Muscle of leg (tissue), 11 donors: ENCODE measurements around the gene HCCS. TPM values are rescaled to one million over a fixed set of nuclear protein-coding genes. Genes with fewer than 3 reads are reported as not detected.

Experiments used
- DNase-seq: peaks from one replicate; pipeline ENCODE4 v3.0.0; 2013
- H3K27ac ChIP-seq: one replicate; pipeline ENCODE4 v1.5.1; 2013; ENCODE audit warnings: mild to moderate bottlenecking, low read length, control low read depth
- H3K27me3 ChIP-seq: one replicate; pipeline ENCODE4 v1.6.1; 2013; ENCODE audit warnings: low read length; ENCODE audit not compliant: control insufficient read depth, insufficient read depth
- H3K36me3 ChIP-seq: one replicate; pipeline ENCODE4 v1.6.1; 2013; ENCODE audit warnings: low read length; ENCODE audit not compliant: control insufficient read depth, insufficient read depth
- H3K4me1 ChIP-seq: one replicate; pipeline ENCODE4 v1.6.1; 2013; ENCODE audit warnings: low read length; ENCODE audit not compliant: control insufficient read depth, insufficient read depth
- H3K4me3 ChIP-seq: one replicate; pipeline ENCODE4 v1.5.1; 2013; ENCODE audit warnings: low read length, control low read depth
- H3K9me3 ChIP-seq: replicated peaks from 2 replicates; pipeline ENCODE4 v1.6.1; 2013; ENCODE audit warnings: low read depth, low read length; ENCODE audit not compliant: control insufficient read depth
- WGBS: methylation state at CpG from one replicate; pipeline ENCODE4 v1.1.5; 2013; ENCODE audit warnings: missing lambda C conversion rate; ENCODE audit not compliant: insufficient coverage; 5-methylcytosine and 5-hydroxymethylcytosine counted together
- polyA plus RNA-seq, 8 donors: library from polyadenylated mRNA; unstranded; fragments of 120-200 nt; gene quantifications; one replicate each; pipeline versions ENCODE4 v1.2.1 to v1.2.3, GENCODE V29; 2013; ENCODE audit warnings: inconsistent platforms in 1 of 8, low replicate concordance in 1 of 8; ENCODE audit not compliant: insufficient read length in 8 of 8, insufficient read depth in 1 of 8
- total RNA-seq: library from RNA; stranded (reverse); fragments of 120-200 nt; gene quantifications from one replicate; pipeline ENCODE4 v1.2.4, GENCODE V29; 2013

Gene HCCS
- total and polyA plus RNA-seq, 9 donors, result 17.2 to 35.0 (median 27.7) TPM

GRCh38 chrX:11089802-11090201, 21.3 kb upstream of the HCCS start:
- Histone ChIP-seq H3K4me1 (no peaks in the 10 kb centered on the region), H3K27me3 (peaks cover 2% of the 10 kb centered on the region), H3K27ac (no peak overlapping the region), H3K36me3 (no peaks in the 10 kb centered on the region), H3K9me3 (peaks cover 8% of the 10 kb centered on the region), H3K4me3 (no peak overlapping the region)
- no peak for DNase-seq
- WGBS, result no CpG with 5 or more reads among the region's 1 CpG

- DNase-seq, result no peak
- Histone ChIP-seq H3K27ac (no peak overlapping the region), H3K9me3 (no peaks in the 10 kb centered on the region), H3K4me3 (no peak overlapping the region), H3K36me3 (no peaks in the 10 kb centered on the region), H3K4me1 (no peaks in the 10 kb centered on the region), H3K27me3 (peaks cover 3% of the 10 kb centered on the region)
Measured at GRCh38 chrX:11097933-11098332, 13.2 kb upstream of the HCCS start.

DNA sequence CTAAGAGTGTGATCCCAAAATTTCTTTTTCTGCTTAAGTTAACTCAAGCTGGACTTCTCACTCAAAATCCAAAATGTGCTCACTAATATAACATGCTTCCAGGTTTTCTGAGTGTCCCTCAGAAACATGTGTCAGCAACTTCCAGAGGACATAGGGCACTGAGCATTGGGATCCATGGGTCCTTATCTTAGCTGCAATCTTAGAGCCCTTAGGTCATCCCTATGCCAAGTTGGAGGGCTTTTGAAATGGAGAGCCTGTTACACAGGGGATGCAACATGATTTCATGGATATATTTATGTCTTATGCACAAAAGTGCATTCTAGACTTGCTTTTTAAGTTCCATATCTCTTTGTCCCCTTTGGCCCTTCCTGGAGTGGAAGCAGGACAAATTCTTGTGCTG, 11.7 kb upstream of the HCCS start:
- Histone ChIP-seq H3K27ac (no peak overlapping the region), H3K9me3 (no peaks in the 10 kb centered on the region), H3K4me1 (no peaks in the 10 kb centered on the region), H3K4me3 (no peak overlapping the region), H3K36me3 (no peaks in the 10 kb centered on the region), H3K27me3 (peaks cover 3% of the 10 kb centered on the region)
- no peak for DNase-seq

- Histone ChIP-seq H3K27me3 (peaks cover 3% of the 10 kb centered on the region), H3K36me3 (no peaks in the 10 kb centered on the region), H3K27ac (peak overlapping the region; percentile 39), H3K4me1 (no peaks in the 10 kb centered on the region), H3K9me3 (no peaks in the 10 kb centered on the region), H3K4me3 (no peak overlapping the region)
- 36% methylated on average over 7 of the region's 10 CpGs for WGBS
- peak; percentile 89 for DNase-seq
Measured at GRCh38 chrX:11100281-11101035, 10.7 kb upstream of the HCCS start.

GRCh38 chrX:11103006-11103405, 8.1 kb upstream of the HCCS start:
- no peaks in the 10 kb centered on the region for H3K4me1 ChIP-seq
- H3K36me3 ChIP-seq, result no peaks in the 10 kb centered on the region
- no peak for DNase-seq
- H3K9me3 ChIP-seq, result no peaks in the 10 kb centered on the region
- no peak overlapping the region for H3K4me3 ChIP-seq
- no peak overlapping the region for H3K27ac ChIP-seq
- 80% methylated on average over 3 of the region's 3 CpGs for WGBS
- peaks cover 3% of the 10 kb centered on the region for H3K27me3 ChIP-seq

- no CpG with 5 or more reads among the region's 2 CpGs for WGBS
- H3K27ac ChIP-seq, result no peak overlapping the region
- H3K27me3 ChIP-seq, result peaks cover 3% of the 10 kb centered on the region
- H3K36me3 ChIP-seq, result no peaks in the 10 kb centered on the region
- no peaks in the 10 kb centered on the region for H3K9me3 ChIP-seq
- H3K4me1 ChIP-seq, result no peaks in the 10 kb centered on the region
- DNase-seq, result no peak
- no peak overlapping the region for H3K4me3 ChIP-seq
Measured at GRCh38 chrX:11103751-11104150, 7.4 kb upstream of the HCCS start.

DNA sequence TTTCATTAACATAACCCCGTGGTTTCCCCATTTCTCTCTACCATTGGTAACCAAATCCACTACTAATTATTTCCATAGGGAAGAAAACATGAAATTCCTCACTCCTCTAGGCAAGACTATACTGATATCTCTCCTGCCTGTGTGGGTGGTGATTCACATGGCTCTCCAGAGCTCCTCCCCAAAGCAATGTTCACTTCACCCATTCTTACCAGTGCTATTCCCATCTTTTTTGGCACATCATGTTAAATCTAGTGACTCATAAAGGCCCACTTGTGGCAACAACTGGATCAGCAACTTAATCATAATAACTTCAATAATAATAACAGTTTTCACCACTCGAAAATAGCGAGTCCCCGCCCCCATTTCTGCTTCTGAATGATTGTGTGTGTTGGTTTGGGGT, 6.1 kb upstream of the HCCS start:
- H3K36me3 ChIP-seq, result no peaks in the 10 kb centered on the region
- DNase-seq, result no peak
- no peaks in the 10 kb centered on the region for H3K27me3 ChIP-seq
- H3K4me1 ChIP-seq, result no peaks in the 10 kb centered on the region
- no peak overlapping the region for H3K27ac ChIP-seq
- no peak overlapping the region for H3K4me3 ChIP-seq
- no peaks in the 10 kb centered on the region for H3K9me3 ChIP-seq
- WGBS, result no CpG with 5 or more reads among the region's 4 CpGs

DNA sequence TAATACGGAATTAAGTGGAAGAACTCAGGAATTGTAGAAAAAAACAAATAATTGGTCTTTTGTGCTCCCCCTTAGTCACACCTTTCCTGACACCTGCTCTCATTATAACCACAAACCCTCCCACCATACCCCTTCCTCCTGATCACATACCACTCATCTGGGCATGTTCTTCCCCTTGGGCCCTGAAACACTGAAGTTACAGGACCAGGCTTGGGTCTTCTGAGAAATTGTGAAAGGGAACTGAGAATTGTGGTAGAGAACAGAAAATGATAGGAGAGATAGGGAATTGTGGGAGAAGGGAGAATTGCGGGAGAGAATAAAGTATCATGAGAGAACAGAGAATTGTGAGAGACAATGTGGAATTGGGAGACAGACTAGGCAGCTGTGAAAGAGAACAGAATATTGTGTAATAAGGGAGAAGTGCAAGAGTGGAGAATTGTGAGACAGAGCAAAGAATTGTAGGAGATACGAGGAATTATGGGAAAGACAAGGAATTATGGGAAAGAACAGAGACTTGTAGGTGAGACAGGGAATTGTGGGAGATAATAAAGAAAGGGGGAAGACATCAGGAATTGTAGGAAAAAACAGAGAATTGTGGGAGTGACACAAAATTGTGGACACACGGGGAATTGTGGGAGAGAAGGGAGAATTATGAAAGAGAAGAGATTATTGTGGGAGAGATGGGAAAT, 2.7 kb upstream of the HCCS start:
- peaks cover 13% of the 10 kb centered on the region for H3K4me1 ChIP-seq
- no peak for DNase-seq
- no peaks in the 10 kb centered on the region for H3K9me3 ChIP-seq
- no peak overlapping the region for H3K4me3 ChIP-seq
- no peaks in the 10 kb centered on the region for H3K36me3 ChIP-seq
- WGBS, result 91% methylated on average over 3 of the region's 4 CpGs
- H3K27me3 ChIP-seq, result no peaks in the 10 kb centered on the region
- H3K27ac ChIP-seq, result no peak overlapping the region

- no peak for DNase-seq
- WGBS, result 90% methylated on average over 2 of the region's 2 CpGs
- Histone ChIP-seq H3K4me1 (peaks cover 19% of the 10 kb centered on the region), H3K4me3 (no peak overlapping the region), H3K36me3 (peaks cover 4% of the 10 kb centered on the region), H3K9me3 (no peaks in the 10 kb centered on the region), H3K27me3 (peaks cover 2% of the 10 kb centered on the region), H3K27ac (no peak overlapping the region)
Measured at GRCh38 chrX:11109968-11110367, 1.2 kb upstream of the HCCS start.

DNA sequence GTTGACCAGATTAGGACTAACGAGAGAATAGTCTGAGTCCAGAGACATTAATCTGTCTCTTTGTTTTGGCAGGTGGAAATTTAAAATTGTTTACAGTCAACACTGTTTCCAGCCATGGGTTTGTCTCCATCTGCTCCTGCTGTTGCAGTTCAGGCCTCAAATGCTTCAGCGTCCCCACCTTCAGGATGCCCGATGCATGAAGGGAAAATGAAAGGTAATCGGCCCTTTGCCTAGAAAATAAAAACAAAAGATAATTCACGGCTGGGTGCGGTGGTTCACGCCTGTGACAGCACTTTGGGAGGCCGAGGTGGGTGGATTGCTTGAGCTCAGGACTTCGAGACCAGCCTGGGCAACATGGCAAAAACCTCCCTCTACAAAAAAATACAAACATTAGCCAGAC, 815 bp downstream of the HCCS start:
- no peak for DNase-seq
- 54% methylated on average over 5 of the region's 9 CpGs for WGBS
- peaks cover 2% of the 10 kb centered on the region for H3K27me3 ChIP-seq
- no peaks in the 10 kb centered on the region for H3K9me3 ChIP-seq
- no peak overlapping the region for H3K27ac ChIP-seq
- peaks cover 19% of the 10 kb centered on the region for H3K4me1 ChIP-seq
- peak overlapping the region; percentile 69 for H3K4me3 ChIP-seq
- H3K36me3 ChIP-seq, result peaks cover 16% of the 10 kb centered on the region
